Left kidney (tissue), 2 donors: ENCODE results near the gene PCK2. TPM values are rescaled to one million over a fixed set of nuclear protein-coding genes. Genes with fewer than 3 reads are reported as not detected.
A peak's percentile ranks its signal among the peaks of the same experiment; 100 is the strongest.

Experiments used
- DNase-seq: peaks from one replicate; pipeline ENCODE4 v3.0.0-alpha.2; 2013
- polyA plus RNA-seq: library from polyadenylated mRNA; unstranded; fragments of 120-200 nt; gene quantifications from one replicate; pipeline ENCODE4 v1.2.1, GENCODE V29; 2013; ENCODE audit not compliant: insufficient read length

Gene PCK2
- polyA plus RNA-seq, 1 donor: 35.8 TPM

DNA sequence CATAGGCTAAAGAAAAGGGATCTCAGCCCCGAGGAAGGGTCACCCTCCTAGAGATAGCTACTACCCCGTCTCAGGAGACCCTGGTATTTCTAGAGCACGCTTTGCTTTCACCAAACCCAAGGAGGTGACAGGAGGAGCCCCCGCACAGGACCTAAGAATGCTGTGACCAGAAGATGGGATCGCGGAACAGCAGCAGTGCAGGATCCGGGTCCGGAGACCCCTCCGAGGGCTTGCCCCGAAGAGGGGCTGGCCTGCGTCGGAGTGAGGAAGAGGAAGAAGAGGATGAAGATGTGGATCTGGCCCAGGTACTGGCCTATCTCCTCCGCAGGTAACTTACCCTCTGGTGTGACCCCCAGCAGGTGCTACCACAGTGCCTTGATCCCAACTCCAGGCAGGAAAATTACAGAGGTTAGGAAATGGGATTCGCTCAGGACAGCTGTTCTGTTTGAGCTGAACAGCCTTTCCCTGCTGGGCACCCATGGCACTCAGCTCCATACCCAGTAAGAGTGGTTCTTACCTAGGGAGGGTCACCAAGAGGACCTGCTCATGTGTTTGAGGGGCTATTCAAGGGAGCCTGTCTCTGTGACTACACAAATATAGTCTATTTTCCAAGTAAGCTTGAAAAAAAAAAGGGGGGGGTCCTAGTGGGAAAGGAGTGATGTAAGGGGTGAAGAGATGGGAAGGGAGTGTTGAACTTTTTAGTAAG lies 21.5 kb downstream of the PCK2 start:
- no peak for DNase-seq

- no peak for DNase-seq
These were observed 22.2 kb downstream of the PCK2 start for GRCh38 chr14:24116128-24116814.

DNA sequence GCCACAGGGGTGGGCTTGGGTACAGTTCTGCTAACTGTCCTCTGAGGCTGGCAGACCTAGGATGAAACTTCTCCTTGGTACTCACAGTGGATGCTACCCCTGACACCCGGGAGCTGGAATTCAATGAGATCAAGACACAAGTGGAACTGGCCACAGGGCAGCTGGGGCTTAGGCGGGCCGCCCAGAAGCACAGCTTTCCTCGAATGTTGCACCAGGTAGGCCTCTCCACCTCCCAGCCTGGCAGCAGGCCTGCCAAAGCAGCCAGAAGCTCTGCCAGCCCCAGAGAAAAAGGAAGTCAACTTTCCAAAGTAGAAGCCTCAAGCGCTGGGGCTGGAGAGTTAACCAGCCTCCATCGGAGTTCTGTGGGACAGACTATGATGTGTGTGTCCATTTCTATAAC lies 23.1 kb downstream of the PCK2 start:
- no peak for DNase-seq

- DNase-seq: no peak
These were observed 25.6 kb downstream of the PCK2 start for GRCh38 chr14:24119691-24120090.

DNA sequence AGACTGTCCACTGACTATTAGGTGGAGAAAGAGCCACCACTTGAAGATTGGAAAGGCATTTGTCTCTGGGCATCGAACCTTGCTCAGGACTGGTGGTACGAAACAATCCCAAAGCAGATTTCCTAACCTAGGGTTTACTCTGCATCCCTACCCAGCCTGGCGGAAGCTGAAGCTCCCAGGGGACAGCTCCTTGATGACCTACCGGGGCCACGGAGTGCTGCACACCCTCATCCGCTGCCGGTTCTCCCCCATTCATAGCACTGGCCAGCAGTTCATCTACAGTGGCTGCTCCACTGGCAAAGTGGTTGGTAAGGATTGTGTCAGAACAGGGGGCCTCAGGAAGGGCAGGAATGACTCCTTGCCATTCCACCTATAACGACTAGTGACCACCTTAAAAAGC lies 27.1 kb downstream of the PCK2 start:
- no peak for DNase-seq

DNA sequence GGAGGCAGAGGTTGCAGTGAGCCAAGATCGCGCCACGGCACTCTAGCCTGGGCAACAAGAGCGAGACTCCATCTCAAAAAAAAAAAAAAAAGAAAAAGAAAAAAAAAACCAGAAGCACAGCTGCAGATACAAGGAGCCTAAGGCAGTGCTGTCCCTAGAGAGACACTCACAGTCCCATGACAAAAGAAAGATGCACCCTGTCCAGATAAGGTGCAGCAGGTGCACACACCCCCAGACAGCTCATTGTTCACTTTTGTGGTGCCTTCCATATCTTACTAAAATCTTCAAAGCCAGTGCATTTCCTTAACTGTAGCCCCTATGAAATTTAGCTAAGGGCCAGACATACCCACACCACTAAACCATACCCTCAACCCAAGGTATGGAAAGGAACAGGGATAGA lies 28.3 kb downstream of the PCK2 start:
- DNase-seq: no peak

GRCh38 chr14:24122898-24123297 lies 28.8 kb downstream of the PCK2 start:
- DNase-seq: no peak

GRCh38 chr14:24123424-24124417 lies 29.6 kb downstream of the PCK2 start:
- no peak for DNase-seq

GRCh38 chr14:24126939-24127338 lies 32.8 kb downstream of the PCK2 start:
- no peak for DNase-seq

GRCh38 chr14:24127673-24128072 lies 33.6 kb downstream of the PCK2 start:
- no peak for DNase-seq

- DNase-seq: no peak
These were observed 35.4 kb downstream of the PCK2 start for GRCh38 chr14:24129410-24129998.

- no peak for DNase-seq
These were observed 36.2 kb downstream of the PCK2 start, which contains the start of gene FITM1 for GRCh38 chr14:24130380-24130716. Gene FITM1, plus strand, starts transcription at chr14:24130659. Its CDS starts 905 bp downstream, at chr14:24131564.

DNA sequence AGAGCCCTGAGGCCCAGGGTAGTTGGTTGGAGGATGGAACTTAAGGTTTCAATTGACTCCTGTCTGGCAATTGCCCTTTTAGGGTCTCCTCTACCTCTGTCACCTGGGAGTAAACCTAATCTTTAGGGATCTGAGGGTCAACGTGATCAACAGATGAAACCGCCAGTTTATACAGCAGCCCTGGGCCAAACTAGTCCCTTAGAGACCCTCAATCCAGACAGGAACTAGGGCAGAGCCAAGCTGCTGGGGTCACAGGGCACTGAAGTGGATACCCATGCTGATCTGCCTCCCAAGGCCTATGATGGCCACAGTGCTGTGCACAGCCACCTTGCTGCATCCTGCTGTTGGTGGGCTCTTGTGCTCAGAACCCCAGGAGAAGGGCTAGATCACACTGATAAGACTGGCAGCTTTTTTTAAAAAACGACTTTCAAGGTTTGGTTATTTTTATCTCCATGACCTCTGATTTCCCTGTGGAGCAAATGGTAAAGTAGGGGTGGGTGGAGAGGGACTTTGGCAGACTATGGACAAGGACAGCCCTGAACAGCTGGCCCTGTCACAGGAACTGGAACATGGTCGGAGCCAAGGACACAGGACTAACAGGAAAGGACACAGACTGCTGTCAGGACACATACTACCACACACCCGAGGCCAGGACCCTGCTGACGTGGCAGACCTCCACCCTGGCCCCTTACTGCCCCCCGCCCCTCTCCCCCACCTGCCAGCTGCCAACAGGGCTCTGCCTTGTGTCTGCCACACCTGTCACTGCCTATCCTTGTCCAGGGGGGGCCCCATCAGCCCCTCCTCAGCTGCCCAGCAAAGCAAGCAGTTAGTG lies 36.8 kb downstream of the PCK2 start:
- DNase-seq: no peak

- DNase-seq: no peak
These were observed 37.4 kb downstream of the PCK2 start for GRCh38 chr14:24131549-24131966.

DNA sequence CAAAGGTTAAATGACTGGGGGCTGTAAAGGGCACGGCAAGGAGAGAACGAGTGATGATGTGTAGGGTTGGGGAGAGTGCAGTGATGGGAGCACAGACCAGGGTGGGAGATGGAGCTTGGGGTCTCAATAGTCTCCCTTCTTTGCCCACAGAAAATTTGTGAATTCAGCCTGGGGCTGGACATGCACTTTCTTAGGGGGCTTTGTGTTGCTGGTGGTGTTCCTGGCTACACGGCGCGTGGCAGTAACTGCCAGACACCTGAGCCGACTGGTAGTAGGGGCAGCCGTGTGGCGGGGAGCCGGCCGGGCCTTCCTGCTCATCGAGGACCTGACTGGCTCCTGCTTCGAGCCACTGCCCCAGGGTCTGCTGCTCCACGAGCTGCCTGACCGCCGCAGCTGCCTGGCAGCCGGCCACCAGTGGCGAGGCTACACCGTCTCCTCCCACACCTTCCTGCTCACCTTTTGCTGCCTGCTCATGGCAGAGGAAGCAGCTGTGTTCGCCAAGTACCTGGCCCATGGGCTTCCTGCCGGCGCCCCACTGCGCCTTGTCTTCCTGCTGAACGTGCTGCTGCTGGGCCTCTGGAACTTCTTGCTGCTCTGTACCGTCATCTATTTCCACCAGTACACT lies 38.1 kb downstream of the PCK2 start:
- DNase-seq: no peak

DNA sequence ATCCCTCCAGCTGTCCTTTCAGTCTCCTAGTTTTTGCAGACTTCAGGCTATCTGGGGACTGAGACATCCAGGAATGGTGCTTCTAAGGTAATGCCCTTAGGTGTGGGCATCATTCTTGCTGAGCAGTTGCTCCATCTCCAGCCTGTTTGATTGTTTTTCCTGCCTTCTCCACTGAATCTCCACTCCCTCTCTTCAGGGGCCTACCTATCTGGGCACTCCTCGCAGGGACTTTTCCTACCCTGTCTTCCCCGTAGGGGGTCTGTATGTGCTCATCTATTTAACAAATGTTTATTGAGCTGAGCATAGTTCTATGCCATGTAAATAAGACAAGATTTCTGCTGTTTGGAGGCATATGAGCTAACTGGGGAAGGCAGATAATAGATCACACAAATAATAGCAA lies 38.9 kb downstream of the PCK2 start:
- no peak for DNase-seq

DNA sequence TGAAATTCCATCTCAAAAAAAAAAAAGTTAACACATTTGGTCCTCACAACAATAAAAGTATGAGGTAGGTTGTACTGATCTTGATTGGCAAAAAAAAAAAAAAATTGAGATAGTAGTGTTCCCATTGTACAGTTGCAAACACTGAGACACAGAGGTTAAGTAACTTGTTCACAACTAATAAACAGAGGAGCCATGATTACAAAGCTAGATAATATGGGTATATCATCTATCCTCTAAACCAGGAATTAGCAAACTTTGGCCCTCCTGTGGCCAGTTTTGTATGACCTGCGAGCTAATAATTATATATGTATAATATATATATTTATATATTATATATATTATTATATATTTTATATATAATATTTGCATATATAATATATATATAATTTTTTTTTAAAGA lies 39.6 kb downstream of the PCK2 start:
- DNase-seq: no peak

DNA sequence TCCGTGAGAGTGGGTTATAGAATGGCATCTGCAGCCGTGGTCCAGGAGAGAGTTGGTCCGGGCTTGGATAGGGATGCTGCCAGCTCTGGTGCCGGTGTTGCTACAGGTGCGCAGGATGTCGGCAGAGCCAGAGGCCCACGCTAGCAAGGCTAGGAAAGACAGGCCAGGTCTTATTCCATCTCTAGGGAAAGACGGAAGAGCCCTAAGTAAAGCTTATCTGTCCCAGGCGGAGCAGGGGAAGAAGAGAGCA lies 41.4 kb downstream of the PCK2 start:
- no peak for DNase-seq

DNA sequence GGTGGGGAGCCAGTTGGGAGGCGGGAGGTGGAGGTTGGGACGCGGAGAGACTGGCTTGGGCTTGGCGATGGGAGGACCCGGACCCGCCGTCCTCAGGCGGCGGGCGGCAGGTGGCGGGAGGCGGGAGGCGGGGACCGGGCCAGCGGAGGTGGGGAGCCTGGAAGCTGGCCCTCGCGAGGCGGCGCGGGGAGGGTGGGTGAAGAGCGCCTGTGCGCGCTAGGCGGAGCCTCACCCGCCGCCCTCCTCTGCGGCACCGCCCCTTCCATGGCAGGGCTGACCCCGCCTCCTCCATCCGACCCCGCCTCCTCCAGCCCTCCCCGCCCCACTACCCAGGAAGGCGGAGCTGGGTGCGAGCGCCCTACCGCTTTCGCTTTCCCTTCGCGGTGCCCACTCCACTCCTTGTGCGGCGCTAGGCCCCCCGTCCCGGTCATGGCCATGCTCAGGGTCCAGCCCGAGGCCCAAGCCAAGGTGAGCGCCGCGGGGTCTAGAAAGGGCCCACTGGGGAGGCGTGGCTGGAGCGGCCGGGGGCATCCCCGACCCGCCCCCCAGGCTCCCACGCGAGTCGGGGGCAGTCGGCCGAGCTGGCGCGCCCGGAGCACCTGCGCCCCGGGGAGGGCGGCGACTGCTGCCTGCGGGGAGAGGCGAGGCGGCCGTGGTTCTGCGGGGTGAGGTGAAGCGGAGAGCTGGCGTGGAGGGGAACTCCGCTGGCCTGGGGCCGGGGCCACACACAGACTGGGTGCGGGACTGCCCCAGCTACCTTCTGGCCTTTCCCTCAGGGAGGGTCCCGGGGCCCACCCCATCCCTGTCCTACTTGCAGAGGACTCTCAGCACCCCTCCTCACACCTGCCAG lies 41.9 kb downstream of the PCK2 start, which contains the start of gene PSME1:
Gene PSME1 (plus strand): TSS at position 361 of the 850 bp plus-strand sequence. CDS start 69 bp downstream, at position 430.
- DNase-seq: peak; percentile 89
